ENCODE measurements around the gene TMEM200A.

DNA sequence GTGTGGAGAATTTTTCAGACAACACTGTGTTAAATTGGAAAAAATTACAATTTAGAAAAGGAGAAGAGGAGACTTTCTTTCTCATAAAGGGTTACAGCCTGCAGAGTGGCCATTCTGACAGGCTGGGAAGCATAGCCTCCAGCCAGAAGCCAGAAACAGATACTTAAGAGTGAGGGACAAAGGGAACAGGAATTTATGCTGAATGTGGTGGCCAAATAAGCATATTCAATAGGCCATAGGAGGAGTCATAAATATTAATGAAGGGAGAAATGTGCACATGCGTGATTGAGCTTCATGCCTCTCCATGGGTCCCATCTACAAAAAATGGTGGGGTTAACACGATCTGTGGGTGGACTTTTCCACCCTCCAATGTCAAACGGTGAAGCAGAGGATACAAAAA is 13.4 kb downstream of the TMEM200A start:
- TF ChIP-seq, protein P1, sequence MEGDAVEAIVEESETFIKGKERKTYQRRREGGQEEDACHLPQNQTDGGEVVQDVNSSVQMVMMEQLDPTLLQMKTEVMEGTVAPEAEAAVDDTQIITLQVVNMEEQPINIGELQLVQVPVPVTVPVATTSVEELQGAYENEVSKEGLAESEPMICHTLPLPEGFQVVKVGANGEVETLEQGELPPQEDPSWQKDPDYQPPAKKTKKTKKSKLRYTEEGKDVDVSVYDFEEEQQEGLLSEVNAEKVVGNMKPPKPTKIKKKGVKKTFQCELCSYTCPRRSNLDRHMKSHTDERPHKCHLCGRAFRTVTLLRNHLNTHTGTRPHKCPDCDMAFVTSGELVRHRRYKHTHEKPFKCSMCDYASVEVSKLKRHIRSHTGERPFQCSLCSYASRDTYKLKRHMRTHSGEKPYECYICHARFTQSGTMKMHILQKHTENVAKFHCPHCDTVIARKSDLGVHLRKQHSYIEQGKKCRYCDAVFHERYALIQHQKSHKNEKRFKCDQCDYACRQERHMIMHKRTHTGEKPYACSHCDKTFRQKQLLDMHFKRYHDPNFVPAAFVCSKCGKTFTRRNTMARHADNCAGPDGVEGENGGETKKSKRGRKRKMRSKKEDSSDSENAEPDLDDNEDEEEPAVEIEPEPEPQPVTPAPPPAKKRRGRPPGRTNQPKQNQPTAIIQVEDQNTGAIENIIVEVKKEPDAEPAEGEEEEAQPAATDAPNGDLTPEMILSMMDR (IDR thresholded peaks at IDR 0.05; ENCODE audit: low read depth, low read length): no peak
- no peak for TF ChIP-seq EZH2phosphoT487 (IDR thresholded peaks at IDR 0.05; ENCODE audit: low read depth)

Data from OCI-LY3 (cell line).